K562 (cell line): ENCODE data around the gene LENEP. TPM values are rescaled to one million over a fixed set of nuclear protein-coding genes. Genes with fewer than 3 reads are reported as not detected.

ENCODE experiments used
- ATAC-seq: fragments of 200-7000 bp; cut with Tn5 transposase; 3 replicates; pipeline ENCODE4 v1.9.1; 2020; ENCODE audit warnings: moderate library complexity
- BruUV-seq: library from RNA; stranded (reverse); fragments of 400-500 nt; replicated peaks from 2 replicates; lab custom pipeline; 2021; lab: Mats Ljungman, UMichigan
- CTCF ChIA-PET: fragments of 300-600 bp; formaldehyde crosslinking; extraction: SDS; loops from one replicate; lab custom pipeline; 2021; ENCODE audit warnings: low intra/inter-chr PET ratio; lab: Yijun Ruan, JAX
- POLR2A ChIA-PET: fragments of 300-600, 350-650 bp; sonication (Branson Sonifier 250); formaldehyde crosslinking; extraction: SDS; loops from one replicate; lab custom pipeline; 2021; ENCODE audit warnings: antibody characterized with exemption, inconsistent platforms; lab: Yijun Ruan, JAX
- DNase-seq, 4 experiments: peaks; one replicate each; pipeline versions ENCODE4 v3.0.0 to v3.0.0-alpha.2; 2011 to 2018; ENCODE audit warnings: low spot score in 3 of 4, mixed read lengths in 3 of 4; ENCODE audit errors: extremely low read depth in 1 of 4
- FAIRE-seq: peaks from 2 replicates; lab custom pipeline; 2011; peaks lifted over from hg19 to GRCh38; lab: Jason Lieb, UNC
- H2AFZ ChIP-seq: 2 replicates; pipeline ENCODE4 v1.6.0; 2011; ENCODE audit warnings: low read depth, low read length, control low read depth, inconsistent platforms
- H3K27ac ChIP-seq: fragments of 200-600 bp; 3 replicates; pipeline ENCODE4 v1.8.0; 2011; ENCODE audit warnings: low read depth, mild to moderate bottlenecking, control low read depth, inconsistent platforms, low read length, moderate library complexity, mixed read lengths; ENCODE audit errors: extremely low read depth
- H3K27me3 ChIP-seq, 2 experiments: fragments of 300-600 bp in 1 of 2; 2 replicates in 1 of 2; 3 replicates in 1 of 2; pipeline versions ENCODE4 v1.6.0 to v1.8.0; 2011; ENCODE audit warnings: inconsistent platforms in 2 of 2, low read length in 2 of 2, mild to moderate bottlenecking in 1 of 2, mixed read lengths in 1 of 2, moderate library complexity in 1 of 2; ENCODE audit not compliant: control insufficient read depth in 2 of 2, insufficient read depth in 2 of 2
- H3K36me3 ChIP-seq: fragments of 300-600 bp; 3 replicates; pipeline ENCODE4 v1.8.0; 2011; ENCODE audit warnings: mild to moderate bottlenecking, low read length, inconsistent platforms; ENCODE audit not compliant: control insufficient read depth, insufficient read depth
- H3K4me1 ChIP-seq, 2 experiments: fragments of 200-600 bp in 1 of 2; replicated peaks in 1 of 2; 2 replicates in 1 of 2; 3 replicates in 1 of 2; pipeline versions ENCODE4 v1.5.1 to v1.8.0; 2011; ENCODE audit warnings: inconsistent platforms in 2 of 2, low read length in 2 of 2, mild to moderate bottlenecking in 1 of 2, mixed read lengths in 1 of 2, moderate library complexity in 1 of 2; ENCODE audit not compliant: control insufficient read depth in 2 of 2, insufficient read depth in 2 of 2
- H3K4me2 ChIP-seq: 2 replicates; pipeline ENCODE4 v1.6.1; 2011; ENCODE audit warnings: low read length, control low read depth, inconsistent platforms, mixed read lengths; ENCODE audit not compliant: insufficient read depth
- H3K4me3 ChIP-seq: fragments of 200-600 bp; sonication (generic), shearing (Covaris generic); 2 replicates; pipeline ENCODE4 v1.5.1; 2016; ENCODE audit warnings: control low read depth, inconsistent platforms
- H3K79me2 ChIP-seq: fragments of 200-600 bp; 3 replicates; pipeline ENCODE4 v1.8.0; 2011; ENCODE audit warnings: low read length, inconsistent platforms; ENCODE audit not compliant: control insufficient read depth, insufficient read depth
- H3K9ac ChIP-seq, 2 experiments: 2 replicates each; pipeline versions ENCODE4 v1.6.0 to v1.6.1; 2011; ENCODE audit warnings: low read depth in 2 of 2, low read length in 2 of 2, control low read depth in 1 of 2, inconsistent platforms in 1 of 2, mild to moderate bottlenecking in 1 of 2, mixed read lengths in 1 of 2; ENCODE audit not compliant: insufficient read depth in 1 of 2
- H3K9me1 ChIP-seq: one replicate; pipeline ENCODE4 v1.6.0; 2011; ENCODE audit warnings: inconsistent platforms, mild to moderate bottlenecking, low read length, moderate library complexity; ENCODE audit not compliant: control insufficient read depth, insufficient read depth
- H3K9me3 ChIP-seq: replicated peaks from 2 replicates; pipeline ENCODE4 v1.5.1; 2011; ENCODE audit warnings: low read depth, low read length, inconsistent platforms; ENCODE audit not compliant: control insufficient read depth, insufficient read depth
- H4K20me1 ChIP-seq: replicated peaks from 2 replicates; pipeline ENCODE4 v1.6.1; 2011; ENCODE audit warnings: low read length, inconsistent platforms, mixed read lengths; ENCODE audit not compliant: control insufficient read depth, insufficient read depth
- ETV6 ChIP-seq, 3 experiments: fragments of 150-350 bp in 1 of 3; sonication (generic) in 1 of 3; formaldehyde crosslinking in 1 of 3; IDR thresholded peaks; 2 replicates each; pipeline versions ENCODE4 v1.6.1 to v1.8.0; 2014 to 2022; ENCODE audit warnings: borderline replicate concordance in 2 of 3, low read depth in 2 of 3, antibody characterized with exemption in 1 of 3, low read length in 1 of 3, mild to moderate bottlenecking in 1 of 3, missing genetic modification reagents in 1 of 3
- HES1 ChIP-seq: fragments of 450-650 bp; IDR thresholded peaks from 2 replicates; pipeline ENCODE4 v1.6.1; 2016; ENCODE audit warnings: low read depth, mild to moderate bottlenecking, moderate library complexity
- NCOA2 ChIP-seq, 2 experiments: fragments of 450-650 bp; IDR thresholded peaks; 2 replicates each; pipeline ENCODE4 v1.6.1; 2018; ENCODE audit warnings: mild to moderate bottlenecking in 2 of 2, moderate library complexity in 1 of 2; ENCODE audit not compliant: partially characterized antibody in 2 of 2
- RBM22 ChIP-seq: fragments of 200-400 bp; formaldehyde crosslinking; IDR thresholded peaks from 2 replicates; pipeline ENCODE4 v1.6.1; 2018; ENCODE audit warnings: low read length, low read depth; ENCODE audit not compliant: poor library complexity, severe bottlenecking
- TCF15 ChIP-seq: fragments of 250-450 bp; sonication (Bioruptor Pico); IDR thresholded peaks from 2 replicates; pipeline ENCODE4 v1.8.0; 2022; ENCODE audit warnings: moderate library complexity, mild to moderate bottlenecking, inconsistent platforms
- ZNF740 ChIP-seq, 3 experiments: fragments of 200-800 bp in 1 of 3; sonication (Bioruptor generic) in 1 of 3; sonication (generic) in 1 of 3; formaldehyde crosslinking in 1 of 3; IDR thresholded peaks; 2 replicates each; pipeline versions ENCODE4 v1.6.1 to v1.8.0; 2016 to 2022; ENCODE audit warnings: mild to moderate bottlenecking in 2 of 3, missing compliant biosample characterization in 2 of 3, missing genetic modification characterization in 2 of 3, missing genetic modification reagents in 1 of 3
- WGBS: fragments of 100-300 bp; shearing (Covaris generic); methylation state at CpG from one replicate; pipeline ENCODE4 v1.1.6; 2016; ENCODE audit warnings: low coverage, mixed read lengths; ENCODE audit not compliant: insufficient coverage; ENCODE audit errors: missing lambda C conversion rate; 5-methylcytosine and 5-hydroxymethylcytosine counted together
- in situ Hi-C: fragments of 300-500 bp; cut with MboI; formaldehyde crosslinking; loops from 4 replicates; pipeline ENCODE4 v1.15.0; 2018; ENCODE audit warnings: inconsistent platforms, mixed read lengths
- intact Hi-C: fragments of 100-400 bp; cut with micrococcal nuclease; formaldehyde crosslinking; loops from 2 replicates; pipeline ENCODE4 v1.14.2; 2022
- polyA plus RNA-seq, 8 experiments: library from polyadenylated mRNA; depleted of rRNA in 4 of 8; stranded (reverse) in 5 of 8; unstranded in 3 of 8; fragments of >200 nt; fragmentation: Nextera tagmentation in 2 of 8; fragmentation: Illumina TruSeq in 1 of 8; extraction: Ambion mirVana in 2 of 8; extraction: Trizol in 1 of 8; gene quantifications; 2 replicates each; pipeline versions ENCODE4 v1.2.1 to v1.2.3, GENCODE V29; 2011 to 2014; ENCODE audit warnings: inconsistent platforms in 1 of 8, missing spikeins in 1 of 8
- total RNA-seq, 7 experiments: library from RNA; depleted of rRNA in 6 of 7; stranded (reverse); fragments of >200 nt in 6 of 7; fragmentation: Illumina TruSeq in 2 of 7; extraction: Trizol in 2 of 7; gene quantifications; 2 replicates each; pipeline versions ENCODE4 v1.2.1 to v1.2.3, GENCODE V29; 2011 to 2021; ENCODE audit warnings: low replicate concordance in 1 of 7

The LENEP gene
- total and polyA plus RNA-seq, 9 of the 15 experiments (the other 6 are each of a cell fraction or from before 2014, with no cell fraction given): 0.23 to 0.87 (median 0.67) TPM; not detected in 5

- H3K36me3 ChIP-seq: peaks cover 49% of the 10 kb centered on the region
- peak overlapping the region; percentile 82 for H3K4me2 ChIP-seq
- intact Hi-C loops (loop anchor here (5.0 kb wide), 1 partner anchor 92 kb away; the partner anchor contains the start of gene EFNA4), in situ Hi-C loops (no loop called here)
- peak overlapping the region; percentile 84; the same call in 2 of the 3 replicates for H3K27ac ChIP-seq
- no peak overlapping the region for H2AFZ ChIP-seq
- ATAC-seq: no peak
- no peaks in the 10 kb centered on the region; a peak in 1 of 5 replicates for H3K27me3 ChIP-seq
- TF ChIP-seq RBM22 (peak; percentile 32), ZNF740 (CRISPR knock-in tag; IDR thresholded peaks at IDR 0.05) (no peak), ZNF740 (tag; IDR thresholded peaks at IDR 0.05) (no peak), NCOA2 (IDR thresholded peaks at IDR 0.05; ENCODE audit: partially characterized antibody in 2 of 2) (no peak), ETV6 (IDR thresholded peaks at IDR 0.05; ENCODE audit: borderline replicate concordance in 1 of 2, low read depth in 2 of 2, low read length in 1 of 2) (no peak), ETV6 (CRISPR knock-in tag; IDR thresholded peaks at IDR 0.05; ENCODE audit: borderline replicate concordance) (no peak), TCF15 (CRISPR knock-in tag) (no peak), HES1 (no peak)
- CTCF ChIA-PET: no interaction called here
- H3K4me1 ChIP-seq: peaks cover 33 to 49% of the 10 kb centered on the region in 2 experiments; a peak in 4 of 5 replicates
- no peak for DNase-seq
- H3K9me3 ChIP-seq: no peaks in the 10 kb centered on the region
- no peaks in the 10 kb centered on the region for H4K20me1 ChIP-seq
- H3K79me2 ChIP-seq: peaks cover 44% of the 10 kb centered on the region
- no peaks in the 10 kb centered on the region for H3K9me1 ChIP-seq
- no TSS peak for BruUV-seq
- peak overlapping the region; percentile 40 for H3K4me3 ChIP-seq
- POLR2A ChIA-PET: interaction anchor here (0.6 to 8.3 kb wide), 14 partner anchors 7 to 691 kb away, joined by 3 to 80 read pairs (median 4); partner anchors contain the start of genes EFNA4, FLAD1, LENEP and PBXIP1
- peak overlapping the region; percentile 59 to 91 for H3K9ac ChIP-seq
- no peak for FAIRE-seq
- WGBS: 64% methylated on average over 17 of the region's 22 CpGs
Measured at GRCh38 chr1:154969860-154970452, 23.4 kb upstream of the LENEP start.
